Measurements from ENCODE around the gene RASD1.

DNA sequence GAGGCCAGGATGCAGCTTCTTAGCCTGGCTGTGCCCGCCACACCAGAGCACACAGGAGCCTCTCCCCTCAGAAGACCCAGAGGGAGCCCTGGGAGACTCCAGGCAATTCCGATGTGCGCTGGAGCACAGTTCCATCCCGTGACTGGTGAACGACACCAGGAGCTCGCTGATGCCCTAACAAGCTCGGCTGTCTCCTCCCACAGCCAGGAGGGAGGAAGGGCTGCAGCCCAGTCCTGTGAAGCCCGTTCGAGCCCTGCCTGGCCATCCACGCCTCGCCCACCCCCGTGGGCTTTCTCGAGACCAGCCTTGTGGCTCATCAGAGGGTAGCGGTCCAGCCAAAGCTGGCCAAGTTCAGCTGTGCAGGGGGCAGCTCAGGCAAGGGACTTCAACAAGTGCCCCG, 21.8 kb upstream of the RASD1 start:
- TF ChIP-seq, protein P1, sequence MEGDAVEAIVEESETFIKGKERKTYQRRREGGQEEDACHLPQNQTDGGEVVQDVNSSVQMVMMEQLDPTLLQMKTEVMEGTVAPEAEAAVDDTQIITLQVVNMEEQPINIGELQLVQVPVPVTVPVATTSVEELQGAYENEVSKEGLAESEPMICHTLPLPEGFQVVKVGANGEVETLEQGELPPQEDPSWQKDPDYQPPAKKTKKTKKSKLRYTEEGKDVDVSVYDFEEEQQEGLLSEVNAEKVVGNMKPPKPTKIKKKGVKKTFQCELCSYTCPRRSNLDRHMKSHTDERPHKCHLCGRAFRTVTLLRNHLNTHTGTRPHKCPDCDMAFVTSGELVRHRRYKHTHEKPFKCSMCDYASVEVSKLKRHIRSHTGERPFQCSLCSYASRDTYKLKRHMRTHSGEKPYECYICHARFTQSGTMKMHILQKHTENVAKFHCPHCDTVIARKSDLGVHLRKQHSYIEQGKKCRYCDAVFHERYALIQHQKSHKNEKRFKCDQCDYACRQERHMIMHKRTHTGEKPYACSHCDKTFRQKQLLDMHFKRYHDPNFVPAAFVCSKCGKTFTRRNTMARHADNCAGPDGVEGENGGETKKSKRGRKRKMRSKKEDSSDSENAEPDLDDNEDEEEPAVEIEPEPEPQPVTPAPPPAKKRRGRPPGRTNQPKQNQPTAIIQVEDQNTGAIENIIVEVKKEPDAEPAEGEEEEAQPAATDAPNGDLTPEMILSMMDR (IDR thresholded peaks at IDR 0.05) = no peak
- no peak for TF ChIP-seq POLR2A (IDR thresholded peaks at IDR 0.05)

Measured in lower leg skin (tissue), 3 donors.